HCT116 (cell line): Measurements from ENCODE around the gene TNF. TPM values are rescaled to one million over a fixed set of nuclear protein-coding genes. Genes with fewer than 3 reads are reported as not detected.

Experiments used
- ATAC-seq: fragments of 200-7000 bp; cut with Tn5 transposase; 2 replicates; pipeline ENCODE4 v1.9.1; 2020; ENCODE audit warnings: mild to moderate bottlenecking, moderate library complexity
- BruUV-seq: library from RNA; stranded (reverse); fragments of 400-500 nt; replicated peaks from 2 replicates; lab custom pipeline; 2021; lab: Mats Ljungman, UMichigan
- CTCF ChIA-PET: fragments of 300-600 bp; sonication (Branson Sonifier 250); formaldehyde crosslinking; loops from one replicate; lab custom pipeline; 2021; ENCODE audit warnings: antibody characterized with exemption; lab: Charles Lee
- POLR2A ChIA-PET: fragments of 300-600, 350-600 bp; sonication (Branson Sonifier 250); formaldehyde crosslinking; loops from one replicate; lab custom pipeline; 2021; ENCODE audit warnings: antibody characterized with exemption; lab: Charles Lee
- RAD21 ChIA-PET, 2 experiments: fragments of 300-600 bp; sonication (Branson Sonifier 250); formaldehyde crosslinking; loops; one replicate each; lab custom pipeline; 2023; ENCODE audit warnings: low total read pairs in 2 of 2; ENCODE audit not compliant: uncharacterized antibody in 2 of 2, unreplicated experiment in 2 of 2, low non-redundant PET in 1 of 2; lab: Charles Lee
- DNase-seq: peaks from one replicate; pipeline ENCODE4 v3.0.0-alpha.2; 2010; ENCODE audit warnings: low read depth, low spot score
- H2AFZ ChIP-seq: fragments of 200-600 bp; shearing (Covaris generic), sonication (generic); 2 replicates; pipeline ENCODE4 v1.6.1; 2017; ENCODE audit warnings: low read depth, mixed run types, mixed read lengths, antibody characterized with exemption, low read length; ENCODE audit not compliant: poor library complexity, severe bottlenecking
- H3K27ac ChIP-seq: 2 replicates; pipeline ENCODE4 v1.5.1; 2012; ENCODE audit warnings: low read depth, low read length
- H3K27me3 ChIP-seq: fragments of 200-600 bp; sonication (generic); 2 replicates; pipeline ENCODE4 v1.6.1; 2016; ENCODE audit warnings: mixed run types, low read length, mixed read lengths; ENCODE audit not compliant: insufficient read depth
- H3K36me3 ChIP-seq, 2 experiments: fragments of 200-500 bp in 1 of 2; fragments of 200-600 bp in 1 of 2; sonication (Bioruptor generic) in 1 of 2; sonication (generic) in 1 of 2; 2 replicates each; pipeline versions ENCODE4 v1.5.1 to v1.6.1; 2014 to 2016; ENCODE audit warnings: low read length in 2 of 2, inconsistent platforms in 1 of 2, mixed read lengths in 1 of 2, mixed run types in 1 of 2; ENCODE audit not compliant: insufficient read depth in 2 of 2, control insufficient read depth in 1 of 2
- H3K4me1 ChIP-seq, 2 experiments: fragments of 200-600 bp in 1 of 2; sonication (generic) in 1 of 2; 2 replicates each; pipeline versions ENCODE4 v1.5.1 to v1.6.1; 2012 to 2017; ENCODE audit warnings: low read length in 2 of 2, inconsistent platforms in 1 of 2, mild to moderate bottlenecking in 1 of 2, mixed read lengths in 1 of 2, mixed run types in 1 of 2, moderate library complexity in 1 of 2; ENCODE audit not compliant: insufficient read depth in 2 of 2, control insufficient read depth in 1 of 2
- H3K4me2 ChIP-seq: fragments of 200-600 bp; sonication (generic); 2 replicates; pipeline ENCODE4 v1.6.1; 2017; ENCODE audit warnings: mixed run types, low read length, mixed read lengths
- H3K4me3 ChIP-seq, 2 experiments: fragments of 200-600 bp in 1 of 2; sonication (generic) in 1 of 2; replicated peaks in 1 of 2; 2 replicates each; pipeline ENCODE4 v1.5.1; 2011 to 2016; ENCODE audit warnings: low read length in 2 of 2, control low read depth in 1 of 2, low read depth in 1 of 2, mild to moderate bottlenecking in 1 of 2, mixed read lengths in 1 of 2, mixed run types in 1 of 2
- H3K79me2 ChIP-seq: fragments of 200-600 bp; sonication (generic); 2 replicates; pipeline ENCODE4 v1.6.1; 2017; ENCODE audit warnings: mild to moderate bottlenecking, mixed run types, low read length, moderate library complexity, mixed read lengths; ENCODE audit not compliant: insufficient read depth
- H3K9ac ChIP-seq: fragments of 200-600 bp; sonication (generic); 2 replicates; pipeline ENCODE4 v1.6.1; 2016; ENCODE audit warnings: low read length, mixed read lengths
- H3K9me2 ChIP-seq: fragments of 200-600 bp; sonication (generic), shearing (Covaris generic); 2 replicates; pipeline ENCODE4 v1.6.1; 2017; ENCODE audit warnings: mixed run types, mild to moderate bottlenecking, moderate library complexity; ENCODE audit not compliant: insufficient read depth
- H3K9me3 ChIP-seq, 2 experiments: fragments of 200-500 bp in 1 of 2; fragments of 200-600 bp in 1 of 2; sonication (Bioruptor generic) in 1 of 2; sonication (generic) in 1 of 2; 2 replicates each; pipeline ENCODE4 v1.6.1; 2014 to 2017; ENCODE audit warnings: low read length in 2 of 2, mixed read lengths in 2 of 2, inconsistent platforms in 1 of 2, low read depth in 1 of 2, mild to moderate bottlenecking in 1 of 2, mixed run types in 1 of 2, moderate library complexity in 1 of 2; ENCODE audit not compliant: control insufficient read depth in 1 of 2, insufficient read depth in 1 of 2
- H4K20me1 ChIP-seq: fragments of 200-600 bp; sonication (generic), shearing (Covaris generic); 2 replicates; pipeline ENCODE4 v1.6.1; 2017; ENCODE audit warnings: mixed run types, mild to moderate bottlenecking, moderate library complexity; ENCODE audit not compliant: insufficient read depth
- ATF3 ChIP-seq: IDR thresholded peaks from 2 replicates; pipeline ENCODE4 v1.6.1; 2012
- CBX3 ChIP-seq: IDR thresholded peaks from 2 replicates; pipeline ENCODE4 v1.6.1; 2012; ENCODE audit warnings: low read depth
- CEBPB ChIP-seq: IDR thresholded peaks from 2 replicates; pipeline ENCODE4 v1.6.1; 2012; ENCODE audit warnings: low read depth
- ELF1 ChIP-seq: IDR thresholded peaks from 2 replicates; pipeline ENCODE4 v1.6.1; 2012; ENCODE audit warnings: low read depth, borderline replicate concordance
- EZH2 ChIP-seq: fragments of 200-600 bp; sonication (generic); IDR thresholded peaks from 2 replicates; pipeline ENCODE4 v1.6.1; 2017; ENCODE audit warnings: antibody characterized with exemption, mixed run types
- JUND ChIP-seq: IDR thresholded peaks from 2 replicates; pipeline ENCODE4 v1.6.1; 2012
- POLR2A ChIP-seq: IDR thresholded peaks from 2 replicates; pipeline ENCODE4 v1.7.0; 2011; ENCODE audit warnings: borderline replicate concordance; ENCODE audit not compliant: insufficient read depth, insufficient read length; ENCODE audit errors: extremely low read depth
- POLR2AphosphoS5 ChIP-seq: IDR thresholded peaks from 2 replicates; pipeline ENCODE4 v1.6.1; 2011; ENCODE audit warnings: mild to moderate bottlenecking, low read depth, low read length, moderate library complexity
- SP1 ChIP-seq: IDR thresholded peaks from 2 replicates; pipeline ENCODE4 v1.6.1; 2012; ENCODE audit warnings: low read depth
- SRF ChIP-seq: IDR thresholded peaks from 2 replicates; pipeline ENCODE4 v1.6.1; 2012; ENCODE audit warnings: low read depth
- ZFX ChIP-seq: fragments of 450-650 bp; IDR thresholded peaks from 2 replicates; pipeline ENCODE4 v1.6.1; 2017
- intact Hi-C: fragments of 100-400 bp; cut with micrococcal nuclease; formaldehyde crosslinking; loops from 2 replicates; pipeline ENCODE4 v1.10.0; 2022
- total RNA-seq: library from RNA; stranded (reverse); gene quantifications from one replicate; pipeline ENCODE4 v1.2.1, GENCODE V29; 2021; ENCODE audit not compliant: unreplicated experiment
- TF ChIP-seq, protein P1 (sequence below): IDR thresholded peaks from 2 replicates; pipeline ENCODE4 v1.6.1; 2012; ENCODE audit warnings: low read depth

The TNF gene
- total RNA-seq, 1 experiment from 2014 or later, result 0.59 TPM

- Histone ChIP-seq H3K4me1 (peaks cover 14 to 26% of the 10 kb centered on the region in 2 experiments), H3K4me3 (no peak overlapping the region), H3K9ac (no peak overlapping the region), H3K36me3 (peaks cover 59 to 64% of the 10 kb centered on the region in 2 experiments), H2AFZ (no peak overlapping the region), H4K20me1 (peaks cover 40% of the 10 kb centered on the region; the same call in 1 of the 2 replicates), H3K27ac (no peak overlapping the region), H3K9me3 (no peaks in the 10 kb centered on the region), H3K79me2 (peaks cover 86% of the 10 kb centered on the region), H3K9me2 (no peaks in the 10 kb centered on the region), H3K27me3 (no peaks in the 10 kb centered on the region), H3K4me2 (no peak overlapping the region)
- POLR2A ChIA-PET, result no interaction called here
- CTCF ChIA-PET, result no interaction called here
- no TSS peak for BruUV-seq
- ATAC-seq (no peak), DNase-seq (no peak)
- RAD21 ChIA-PET, result no interaction called here
- TF ChIP-seq, protein P1, sequence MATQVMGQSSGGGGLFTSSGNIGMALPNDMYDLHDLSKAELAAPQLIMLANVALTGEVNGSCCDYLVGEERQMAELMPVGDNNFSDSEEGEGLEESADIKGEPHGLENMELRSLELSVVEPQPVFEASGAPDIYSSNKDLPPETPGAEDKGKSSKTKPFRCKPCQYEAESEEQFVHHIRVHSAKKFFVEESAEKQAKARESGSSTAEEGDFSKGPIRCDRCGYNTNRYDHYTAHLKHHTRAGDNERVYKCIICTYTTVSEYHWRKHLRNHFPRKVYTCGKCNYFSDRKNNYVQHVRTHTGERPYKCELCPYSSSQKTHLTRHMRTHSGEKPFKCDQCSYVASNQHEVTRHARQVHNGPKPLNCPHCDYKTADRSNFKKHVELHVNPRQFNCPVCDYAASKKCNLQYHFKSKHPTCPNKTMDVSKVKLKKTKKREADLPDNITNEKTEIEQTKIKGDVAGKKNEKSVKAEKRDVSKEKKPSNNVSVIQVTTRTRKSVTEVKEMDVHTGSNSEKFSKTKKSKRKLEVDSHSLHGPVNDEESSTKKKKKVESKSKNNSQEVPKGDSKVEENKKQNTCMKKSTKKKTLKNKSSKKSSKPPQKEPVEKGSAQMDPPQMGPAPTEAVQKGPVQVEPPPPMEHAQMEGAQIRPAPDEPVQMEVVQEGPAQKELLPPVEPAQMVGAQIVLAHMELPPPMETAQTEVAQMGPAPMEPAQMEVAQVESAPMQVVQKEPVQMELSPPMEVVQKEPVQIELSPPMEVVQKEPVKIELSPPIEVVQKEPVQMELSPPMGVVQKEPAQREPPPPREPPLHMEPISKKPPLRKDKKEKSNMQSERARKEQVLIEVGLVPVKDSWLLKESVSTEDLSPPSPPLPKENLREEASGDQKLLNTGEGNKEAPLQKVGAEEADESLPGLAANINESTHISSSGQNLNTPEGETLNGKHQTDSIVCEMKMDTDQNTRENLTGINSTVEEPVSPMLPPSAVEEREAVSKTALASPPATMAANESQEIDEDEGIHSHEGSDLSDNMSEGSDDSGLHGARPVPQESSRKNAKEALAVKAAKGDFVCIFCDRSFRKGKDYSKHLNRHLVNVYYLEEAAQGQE, result no peak
- no peak for TF ChIP-seq SP1
- TF ChIP-seq JUND, result no peak
- intact Hi-C loops, result no loop called here
Observed at GRCh38 chr6:31538805-31539400, 36.5 kb upstream of the TNF start.

DNA sequence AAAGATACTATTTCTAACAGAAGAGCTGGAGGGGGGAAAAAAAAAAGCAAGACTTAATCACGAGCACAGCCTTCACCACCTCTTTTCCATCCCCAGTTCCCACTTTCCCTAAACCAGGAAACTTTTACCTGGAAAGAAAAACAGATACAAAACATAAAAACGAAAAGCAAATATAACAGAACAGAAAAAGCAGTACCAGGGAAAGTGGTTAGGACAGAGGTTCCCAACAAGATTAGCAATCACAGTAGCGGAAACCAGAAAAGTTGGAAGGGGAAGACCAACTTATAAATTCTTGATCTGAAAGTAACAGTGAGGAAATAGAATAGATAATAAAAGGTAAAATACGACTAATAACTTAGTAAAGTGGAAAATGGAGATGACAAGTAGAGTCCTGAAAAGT is 34.7 kb upstream of the TNF start:
- Histone ChIP-seq H3K4me2 (peak overlapping the region; percentile 85), H3K9ac (peak overlapping the region; percentile 97), H3K27ac (peak overlapping the region; percentile 96), H3K9me2 (no peaks in the 10 kb centered on the region), H4K20me1 (peaks cover 32% of the 10 kb centered on the region; the same call in 1 of the 2 replicates), H3K9me3 (no peaks in the 10 kb centered on the region), H3K4me3 (peak overlapping the region; percentile 85 to 98), H3K4me1 (peaks cover 14 to 26% of the 10 kb centered on the region in 2 experiments), H3K79me2 (peaks cover 69% of the 10 kb centered on the region), H3K36me3 (peaks cover 44 to 47% of the 10 kb centered on the region in 2 experiments), H3K27me3 (no peaks in the 10 kb centered on the region), H2AFZ (no peak overlapping the region)
- BruUV-seq, result no TSS peak
- CTCF ChIA-PET, result interaction anchor here (1.3 kb wide), 1 partner anchor 58 kb away, joined by 8 read pairs; no protein-coding TSS in a partner anchor
- POLR2A ChIA-PET, result interaction anchor here (0.7 to 2.1 kb wide), 7 partner anchors 11 to 1666 kb away, joined by 3 to 10 read pairs (median 5); no protein-coding TSS in a partner anchor
- intact Hi-C loops, result loop anchor here (10.0 kb wide), 1 partner anchor 294 kb away; no protein-coding TSS in a partner anchor
- RAD21 ChIA-PET, result interaction anchor here in 1 of 2 experiments (1.7 kb wide), 1 partner anchor 58 kb away, joined by 5 read pairs; no protein-coding TSS in a partner anchor
- DNase-seq (no peak), ATAC-seq (no peak)
- TF ChIP-seq CEBPB (no peak), ELF1 (no peak), JUND (no peak), CBX3 (no peak), EZH2 (no peak), ZFX (no peak), ATF3 (no peak), POLR2A (no peak), POLR2AphosphoS5 (no peak), SRF (no peak)
- TF ChIP-seq, protein P1, result no peak
